Endothelial cell of hepatic sinusoid (primary cell): ENCODE measurements around the gene SPATA3.

Source experiments
- in situ Hi-C: cut with HindIII; loops from 2 replicates; pipeline ENCODE4 v1.10.0; 2017; ENCODE audit warnings: low sequenced_read_pairs

Gene SPATA3

GRCh38 chr2:231047274-231047922 lies 51.5 kb downstream of the SPATA3 start:
- in situ Hi-C loops, result no loop called here

- in situ Hi-C loops, result no loop called here
Observed at GRCh38 chr2:231047923-231048915, 52.3 kb downstream of the SPATA3 start.

GRCh38 chr2:231049286-231050017 lies 53.5 kb downstream of the SPATA3 start:
- in situ Hi-C loops, result no loop called here

GRCh38 chr2:231050018-231050901 lies 54.3 kb downstream of the SPATA3 start:
- in situ Hi-C loops, result no loop called here

- in situ Hi-C loops, result no loop called here
Observed at GRCh38 chr2:231051116-231051515, 55.2 kb downstream of the SPATA3 start.

- in situ Hi-C loops, result no loop called here
Observed at GRCh38 chr2:231052494-231053451, 56.9 kb downstream of the SPATA3 start.

GRCh38 chr2:231053846-231054245 lies 57.9 kb downstream of the SPATA3 start:
- in situ Hi-C loops, result no loop called here

GRCh38 chr2:231056453-231057416 lies 60.8 kb downstream of the SPATA3 start, which contains the start of gene PSMD1:
TSS of gene PSMD1 (plus strand) at chr2:231056867. CDS start at chr2:231057026, 159 bp downstream.
- in situ Hi-C loops, result loop anchor here (5.0 kb wide), 1 partner anchor 144 kb away; no protein-coding TSS in a partner anchor

- in situ Hi-C loops, result loop anchor here (5.0 kb wide), 1 partner anchor 145 kb away; no protein-coding TSS in a partner anchor
Observed at GRCh38 chr2:231057590-231057989, 61.7 kb downstream of the SPATA3 start.
